Stimulated activated effector memory CD8-positive, alpha-beta T cell treated with anti-CD3 and anti-CD28 coated beads, Interleukin-12 subunit alpha, Interleukin-12 subunit beta, amount 100 ng/mL, for 72 hours (primary cell): ENCODE data around the gene ZNF524.

Source experiments
- ATAC-seq: fragments of 150-1000 bp; cut with Tn5 transposase; 2 replicates; pipeline ENCODE4 v1.10.0; 2021
- DNase-seq, 2 donors: peaks; one replicate each; pipeline ENCODE4 v3.0.0; 2021 to 2022; ENCODE audit warnings: low spot score in 2 of 2
- H3K27ac Mint-ChIP-seq: one replicate; pipeline ENCODE4 v1.8.0; 2022; ENCODE audit warnings: mild to moderate bottlenecking, mixed read lengths
- H3K36me3 Mint-ChIP-seq: one replicate; pipeline ENCODE4 v1.8.0; 2022; ENCODE audit warnings: mild to moderate bottlenecking, mixed read lengths
- H3K4me1 Mint-ChIP-seq: one replicate; pipeline ENCODE4 v1.8.0; 2022; ENCODE audit warnings: mixed read lengths
- H3K4me3 Mint-ChIP-seq: one replicate; pipeline ENCODE4 v1.8.0; 2022; ENCODE audit warnings: mild to moderate bottlenecking, mixed read lengths
- H3K9me3 Mint-ChIP-seq: one replicate; pipeline ENCODE4 v1.8.0; 2022; ENCODE audit warnings: mixed read lengths

Gene ZNF524

GRCh38 chr19:55636723-55637122 lies 36.6 kb downstream of the ZNF524 start:
- Mint-ChIP-seq H3K4me3 (peak overlapping the region; percentile 100), H3K9me3 (no peaks in the 10 kb centered on the region), H3K4me1 (peaks cover 70% of the 10 kb centered on the region), H3K36me3 (peaks cover 53% of the 10 kb centered on the region), H3K27ac (peak overlapping the region; percentile 100)
- ATAC-seq (no peak), DNase-seq (no peak)

GRCh38 chr19:55637534-55637933 lies 37.4 kb downstream of the ZNF524 start:
- peak overlapping the region; percentile 100 for H3K4me3 Mint-ChIP-seq

GRCh38 chr19:55638864-55639359 lies 38.8 kb downstream of the ZNF524 start:
- no peak overlapping the region for H3K27ac Mint-ChIP-seq
- H3K4me1 Mint-ChIP-seq = peaks cover 79% of the 10 kb centered on the region
- H3K36me3 Mint-ChIP-seq = peaks cover 72% of the 10 kb centered on the region
- ATAC-seq (no peak), DNase-seq (peak in 1 of 2 donors; percentile 80)
- peak overlapping the region; percentile 92 for H3K4me3 Mint-ChIP-seq
- no peaks in the 10 kb centered on the region for H3K9me3 Mint-ChIP-seq

More at GRCh38 chr19:55637534-55637933, 37.4 kb downstream of the ZNF524 start:
- DNase-seq (no peak), ATAC-seq (no peak)
- Mint-ChIP-seq H3K9me3 (no peaks in the 10 kb centered on the region), H3K27ac (peak overlapping the region; percentile 100), H3K4me1 (peaks cover 70% of the 10 kb centered on the region), H3K36me3 (peaks cover 60% of the 10 kb centered on the region)

- Mint-ChIP-seq H3K4me1 (peaks cover 80% of the 10 kb centered on the region), H3K9me3 (no peaks in the 10 kb centered on the region), H3K27ac (peak overlapping the region; percentile 98), H3K4me3 (peak overlapping the region; percentile 92), H3K36me3 (peaks cover 77% of the 10 kb centered on the region)
- peak; percentile 46 to 74 for DNase-seq
- peak; percentile 44 for ATAC-seq
Measured at GRCh38 chr19:55640043-55640576, 40.0 kb downstream of the ZNF524 start.

- peak; percentile 61 to 86 for DNase-seq
- Mint-ChIP-seq H3K4me3 (peak within 1 kb of the TSS; percentile 92), H3K36me3 (peaks cover 77% of the 10 kb centered on the region), H3K27ac (peak within 1 kb of the TSS; percentile 98), H3K4me1 (peaks cover 73% of the 10 kb centered on the region), H3K9me3 (no peaks in the 10 kb centered on the region)
- ATAC-seq = peak; percentile 53
Measured at GRCh38 chr19:55640577-55641425, 40.7 kb downstream of the ZNF524 start, which contains the start of gene ZNF580. TSS of gene ZNF580 (plus strand) at chr19:55641002. CDS start at chr19:55642509, 1,507 bp downstream.

GRCh38 chr19:55641426-55642152 lies 41.5 kb downstream of the ZNF524 start:
- H3K4me1 Mint-ChIP-seq = peaks cover 65% of the 10 kb centered on the region
- peak overlapping the region; percentile 98 for H3K27ac Mint-ChIP-seq
- DNase-seq (peak in 1 of 2 donors; percentile 78), ATAC-seq (no peak)
- H3K9me3 Mint-ChIP-seq = no peaks in the 10 kb centered on the region
- peak overlapping the region; percentile 92 for H3K4me3 Mint-ChIP-seq
- H3K36me3 Mint-ChIP-seq = peaks cover 77% of the 10 kb centered on the region

GRCh38 chr19:55642153-55643002 lies 42.3 kb downstream of the ZNF524 start:
- Mint-ChIP-seq H3K27ac (peak overlapping the region; percentile 98), H3K4me1 (peaks cover 63% of the 10 kb centered on the region), H3K9me3 (no peaks in the 10 kb centered on the region), H3K36me3 (peaks cover 84% of the 10 kb centered on the region), H3K4me3 (peak overlapping the region; percentile 92)
- DNase-seq = no peak
- ATAC-seq = peak; percentile 29

- H3K9me3 Mint-ChIP-seq = no peaks in the 10 kb centered on the region
- H3K27ac Mint-ChIP-seq = peak within 1 kb of the TSS; percentile 98
- H3K4me3 Mint-ChIP-seq = peak within 1 kb of the TSS; percentile 92
- H3K36me3 Mint-ChIP-seq = peaks cover 78% of the 10 kb centered on the region
- peaks cover 59% of the 10 kb centered on the region for H3K4me1 Mint-ChIP-seq
- peak; percentile 74 for ATAC-seq
- peak; percentile 73 to 92 for DNase-seq
Measured at GRCh38 chr19:55643003-55643886, 43.2 kb downstream of the ZNF524 start, which contains the start of gene ZNF581. TSS of gene ZNF581 (plus strand) at chr19:55643649. CDS start at chr19:55644572, 923 bp downstream.

GRCh38 chr19:55643887-55644176 lies 43.7 kb downstream of the ZNF524 start:
- DNase-seq (no peak), ATAC-seq (no peak)
- Mint-ChIP-seq H3K9me3 (no peaks in the 10 kb centered on the region), H3K27ac (peak overlapping the region; percentile 98), H3K36me3 (peaks cover 78% of the 10 kb centered on the region), H3K4me1 (peaks cover 59% of the 10 kb centered on the region), H3K4me3 (peak overlapping the region; percentile 92)

GRCh38 chr19:55644191-55644833 lies 44.2 kb downstream of the ZNF524 start:
- Mint-ChIP-seq H3K27ac (peak overlapping the region; percentile 98), H3K4me1 (peaks cover 58% of the 10 kb centered on the region), H3K9me3 (no peaks in the 10 kb centered on the region), H3K4me3 (peak overlapping the region; percentile 92), H3K36me3 (peaks cover 75% of the 10 kb centered on the region)
- ATAC-seq (no peak), DNase-seq (no peak)

- H3K27ac Mint-ChIP-seq = peak overlapping the region; percentile 98
- H3K36me3 Mint-ChIP-seq = peaks cover 75% of the 10 kb centered on the region
- no peaks in the 10 kb centered on the region for H3K9me3 Mint-ChIP-seq
- no peak for ATAC-seq
- DNase-seq = no peak
- H3K4me3 Mint-ChIP-seq = peak overlapping the region; percentile 92
- H3K4me1 Mint-ChIP-seq = peaks cover 60% of the 10 kb centered on the region
Measured at GRCh38 chr19:55644842-55645511, 44.9 kb downstream of the ZNF524 start.

- peak overlapping the region; percentile 92 for H3K4me3 Mint-ChIP-seq
- H3K27ac Mint-ChIP-seq = peak overlapping the region; percentile 37
- ATAC-seq (no peak), DNase-seq (no peak)
- peaks cover 71% of the 10 kb centered on the region for H3K36me3 Mint-ChIP-seq
- H3K9me3 Mint-ChIP-seq = no peaks in the 10 kb centered on the region
- H3K4me1 Mint-ChIP-seq = peaks cover 60% of the 10 kb centered on the region
Measured at GRCh38 chr19:55645512-55645881, 45.4 kb downstream of the ZNF524 start.
